Loucy (cell line): ENCODE measurements around the gene CFAP92.
"Not testable (repeated sequence)": the region's sequence is repeated elsewhere in the genome, so short reads cannot be mapped to it uniquely, and the experiment has no call there.

Experiments used
- H2AFZ ChIP-seq: fragments of 200-600 bp; sonication (generic); 2 replicates; pipeline ENCODE4 v1.6.0; 2016; ENCODE audit warnings: antibody characterized with exemption, mild to moderate bottlenecking, low read length, moderate library complexity
- H3F3A ChIP-seq: fragments of 200-600 bp; 2 replicates; pipeline ENCODE4 v1.6.0; 2016; ENCODE audit warnings: antibody characterized with exemption, low read depth, mild to moderate bottlenecking
- H3K27me3 ChIP-seq: fragments of 200-600 bp; sonication (generic); 2 replicates; pipeline ENCODE4 v1.6.1; 2014; ENCODE audit warnings: low read length, mild to moderate bottlenecking; ENCODE audit not compliant: insufficient read depth, poor library complexity, severe bottlenecking
- H3K36me3 ChIP-seq: fragments of 200-600 bp; sonication (generic); 2 replicates; pipeline ENCODE4 v1.6.1; 2016; ENCODE audit warnings: low read length; ENCODE audit not compliant: insufficient read depth
- H3K4me1 ChIP-seq: fragments of 200-600 bp; sonication (generic); 2 replicates; pipeline ENCODE4 v1.5.1; 2014; ENCODE audit warnings: low read length, mild to moderate bottlenecking; ENCODE audit not compliant: insufficient read depth, poor library complexity, severe bottlenecking
- H3K4me2 ChIP-seq: fragments of 200-600 bp; sonication (generic); 2 replicates; pipeline ENCODE4 v1.6.0; 2014; ENCODE audit warnings: antibody characterized with exemption, low read length, low read depth, mild to moderate bottlenecking; ENCODE audit not compliant: poor library complexity, severe bottlenecking
- H3K4me3 ChIP-seq: fragments of 200-600 bp; sonication (generic); 2 replicates; pipeline ENCODE4 v1.5.1; 2014; ENCODE audit warnings: low read length, mild to moderate bottlenecking, mixed read lengths; ENCODE audit not compliant: poor library complexity, severe bottlenecking
- H3K79me2 ChIP-seq: fragments of 200-600 bp; sonication (generic); 2 replicates; pipeline ENCODE4 v1.6.1; 2014; ENCODE audit warnings: low read length; ENCODE audit not compliant: insufficient read depth
- H3K9ac ChIP-seq: fragments of 200-600 bp; sonication (generic); 2 replicates; pipeline ENCODE4 v1.6.0; 2014; ENCODE audit warnings: mild to moderate bottlenecking, low read depth, low read length, moderate library complexity; ENCODE audit not compliant: poor library complexity, severe bottlenecking
- H3K9me2 ChIP-seq: fragments of 200-600 bp; sonication (generic); replicated peaks from 2 replicates; pipeline ENCODE4 v1.6.1; 2016; ENCODE audit warnings: low read depth, low read length, mixed read lengths
- H3K9me3 ChIP-seq: fragments of 200-600 bp; sonication (generic); 2 replicates; pipeline ENCODE4 v1.6.1; 2014; ENCODE audit warnings: mild to moderate bottlenecking, antibody characterized with exemption, low read length, low read depth; ENCODE audit not compliant: insufficient read depth
- H4K20me1 ChIP-seq: fragments of 200-600 bp; sonication (generic); 2 replicates; pipeline ENCODE4 v1.6.0; 2014; ENCODE audit warnings: antibody characterized with exemption, low read length, mild to moderate bottlenecking; ENCODE audit not compliant: insufficient read depth, poor library complexity, severe bottlenecking
- CTCF ChIP-seq: fragments of 200-600 bp; sonication (generic); conservative IDR thresholded peaks from 2 replicates; pipeline ENCODE4 v1.5.1; 2014; ENCODE audit warnings: mild to moderate bottlenecking, antibody characterized with exemption, low read length
- EZH2phosphoT487 ChIP-seq: fragments of 200-600 bp; IDR thresholded peaks from 2 replicates; pipeline ENCODE4 v1.6.1; 2018; ENCODE audit warnings: antibody characterized with exemption, mild to moderate bottlenecking, moderate library complexity, borderline replicate concordance

The CFAP92 gene

GRCh38 chr3:128870347-128870746 lies 123.5 kb downstream of the CFAP92 start:
- H3K27me3 ChIP-seq = no peaks in the 10 kb centered on the region
- H3K9ac ChIP-seq = no peak overlapping the region
- H2AFZ ChIP-seq = no peak overlapping the region
- no peaks in the 10 kb centered on the region for H3K9me3 ChIP-seq
- no peak overlapping the region for H3K4me3 ChIP-seq
- no peaks in the 10 kb centered on the region for H3K36me3 ChIP-seq
- no peaks in the 10 kb centered on the region for H3F3A ChIP-seq
- H3K9me2 ChIP-seq = no peaks in the 10 kb centered on the region
- TF ChIP-seq CTCF (no peak), EZH2phosphoT487 (no peak)
- peaks cover 2% of the 10 kb centered on the region for H3K4me1 ChIP-seq
- H4K20me1 ChIP-seq = no peaks in the 10 kb centered on the region
- no peaks in the 10 kb centered on the region for H3K79me2 ChIP-seq
- no peak overlapping the region for H3K4me2 ChIP-seq

GRCh38 chr3:128867200-128868125 lies 126.4 kb downstream of the CFAP92 start:
- no peak overlapping the region for H2AFZ ChIP-seq

GRCh38 chr3:128864849-128865804 lies 128.7 kb downstream of the CFAP92 start:
- not testable (repeated sequence) for H3K4me2 ChIP-seq, H3K9me2 ChIP-seq, H3K9me3 ChIP-seq, H3K27me3 ChIP-seq, H2AFZ ChIP-seq, H3K36me3 ChIP-seq, H3K79me2 ChIP-seq, H3K9ac ChIP-seq, H3F3A ChIP-seq, H3K4me1 ChIP-seq, H4K20me1 ChIP-seq, H3K4me3 ChIP-seq

More at GRCh38 chr3:128867200-128868125, 126.4 kb downstream of the CFAP92 start:
- H3K9me3 ChIP-seq = no peaks in the 10 kb centered on the region
- H3K27me3 ChIP-seq = no peaks in the 10 kb centered on the region
- TF ChIP-seq CTCF = no peak
- no peak for TF ChIP-seq EZH2phosphoT487
- H3F3A ChIP-seq = no peaks in the 10 kb centered on the region
- H3K9me2 ChIP-seq = no peaks in the 10 kb centered on the region
- no peaks in the 10 kb centered on the region for H4K20me1 ChIP-seq
- H3K4me2 ChIP-seq = no peak overlapping the region
- no peak overlapping the region for H3K9ac ChIP-seq
- H3K36me3 ChIP-seq = no peaks in the 10 kb centered on the region
- no peaks in the 10 kb centered on the region for H3K79me2 ChIP-seq
- H3K4me3 ChIP-seq = no peak overlapping the region
- H3K4me1 ChIP-seq = no peaks in the 10 kb centered on the region
